Mesothelial cell of epicardium (in vitro differentiated cells): ENCODE data around the gene SPNS3. TPM values are rescaled to one million over a fixed set of nuclear protein-coding genes. Genes with fewer than 3 reads are reported as not detected.
A peak's percentile ranks its signal among the peaks of the same experiment; 100 is the strongest.

ENCODE experiments used
- DNase-seq, 2 experiments: peaks; one replicate each; pipeline ENCODE4 v3.0.0; 2021; ENCODE audit warnings: low spot score in 2 of 2; ENCODE audit not compliant: unreplicated experiment in 2 of 2
- H3K27ac Mint-ChIP-seq: 2 replicates; pipeline ENCODE4 v1.8.0; 2021; ENCODE audit warnings: mixed read lengths
- H3K27me3 Mint-ChIP-seq: 2 replicates; pipeline ENCODE4 v1.8.0; 2021; ENCODE audit warnings: low read depth, mixed read lengths
- H3K36me3 Mint-ChIP-seq: 2 replicates; pipeline ENCODE4 v1.8.0; 2021; ENCODE audit warnings: mixed read lengths
- H3K4me1 Mint-ChIP-seq: 2 replicates; pipeline ENCODE4 v1.8.0; 2021; ENCODE audit warnings: mixed read lengths
- H3K4me3 Mint-ChIP-seq: 2 replicates; pipeline ENCODE4 v1.8.0; 2021; ENCODE audit warnings: mild to moderate bottlenecking, moderate library complexity, mixed read lengths
- H3K9me3 Mint-ChIP-seq: 2 replicates; pipeline ENCODE4 v1.8.0; 2021; ENCODE audit warnings: mixed read lengths
- total RNA-seq: library from RNA; stranded (reverse); gene quantifications from 3 replicates; pipeline ENCODE4 v1.2.1, GENCODE V29; 2021
- TF ChIP-seq, protein P1 (sequence below): fragments of 200-600 bp; sonication (generic); IDR thresholded peaks from one replicate; pipeline ENCODE4 v1.5.0; 2021; ENCODE audit warnings: antibody characterized with exemption; ENCODE audit not compliant: unreplicated experiment

Gene SPNS3
- total RNA-seq, 1 donor from 2014 or later, result not detected

DNA sequence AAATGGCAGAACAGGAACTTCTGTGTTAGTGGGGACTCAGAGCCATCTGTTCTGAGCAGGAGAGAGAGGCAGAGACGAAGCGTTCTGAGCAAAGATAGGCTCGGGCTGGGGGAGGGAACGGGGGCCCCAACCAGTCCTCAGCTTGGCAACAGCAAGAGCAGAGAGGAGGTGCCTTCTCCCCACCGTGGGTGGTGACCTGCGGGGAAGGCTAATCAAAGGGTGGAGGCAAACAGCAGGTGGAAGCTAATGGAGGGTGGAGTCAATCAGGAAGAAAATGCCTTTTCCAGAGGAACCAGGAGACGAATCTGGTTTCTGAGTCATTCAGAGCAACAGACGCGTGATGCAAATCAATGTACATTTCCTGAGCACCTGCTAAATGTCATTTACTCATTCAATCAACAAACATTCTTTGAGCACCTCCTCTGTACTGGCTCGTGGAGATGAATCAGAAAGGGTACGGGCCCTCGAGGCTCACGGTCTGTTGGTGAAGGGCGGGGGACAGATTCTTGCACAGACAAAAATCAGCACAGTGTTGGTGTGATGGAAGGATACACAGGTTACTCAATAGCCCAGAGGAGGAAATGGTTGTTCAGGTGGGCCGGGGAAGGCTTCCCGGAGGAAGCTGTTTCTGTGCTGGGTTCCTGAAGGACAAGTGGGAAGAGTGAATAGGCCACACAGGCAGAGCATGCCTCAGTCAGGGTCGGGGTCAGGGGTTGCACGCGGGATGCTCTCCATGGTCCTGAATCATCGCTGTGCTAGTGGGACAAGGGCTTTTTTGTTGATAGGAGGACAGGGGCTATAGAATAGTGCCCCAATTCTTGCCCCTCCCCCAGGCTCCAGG is 59.2 kb downstream of the SPNS3 start:
- Mint-ChIP-seq H3K9me3 (no peaks in the 10 kb centered on the region), H3K27ac (no peak overlapping the region), H3K27me3 (peaks cover 12% of the 10 kb centered on the region), H3K4me1 (peaks cover 18% of the 10 kb centered on the region), H3K4me3 (no peak overlapping the region), H3K36me3 (no peaks in the 10 kb centered on the region)
- peak in 1 of 2 experiments; percentile 61 for DNase-seq
- TF ChIP-seq, protein P1, sequence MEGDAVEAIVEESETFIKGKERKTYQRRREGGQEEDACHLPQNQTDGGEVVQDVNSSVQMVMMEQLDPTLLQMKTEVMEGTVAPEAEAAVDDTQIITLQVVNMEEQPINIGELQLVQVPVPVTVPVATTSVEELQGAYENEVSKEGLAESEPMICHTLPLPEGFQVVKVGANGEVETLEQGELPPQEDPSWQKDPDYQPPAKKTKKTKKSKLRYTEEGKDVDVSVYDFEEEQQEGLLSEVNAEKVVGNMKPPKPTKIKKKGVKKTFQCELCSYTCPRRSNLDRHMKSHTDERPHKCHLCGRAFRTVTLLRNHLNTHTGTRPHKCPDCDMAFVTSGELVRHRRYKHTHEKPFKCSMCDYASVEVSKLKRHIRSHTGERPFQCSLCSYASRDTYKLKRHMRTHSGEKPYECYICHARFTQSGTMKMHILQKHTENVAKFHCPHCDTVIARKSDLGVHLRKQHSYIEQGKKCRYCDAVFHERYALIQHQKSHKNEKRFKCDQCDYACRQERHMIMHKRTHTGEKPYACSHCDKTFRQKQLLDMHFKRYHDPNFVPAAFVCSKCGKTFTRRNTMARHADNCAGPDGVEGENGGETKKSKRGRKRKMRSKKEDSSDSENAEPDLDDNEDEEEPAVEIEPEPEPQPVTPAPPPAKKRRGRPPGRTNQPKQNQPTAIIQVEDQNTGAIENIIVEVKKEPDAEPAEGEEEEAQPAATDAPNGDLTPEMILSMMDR, result no peak

GRCh38 chr17:4497101-4497824 is 63.5 kb downstream of the SPNS3 start:
- no peak for DNase-seq

DNA sequence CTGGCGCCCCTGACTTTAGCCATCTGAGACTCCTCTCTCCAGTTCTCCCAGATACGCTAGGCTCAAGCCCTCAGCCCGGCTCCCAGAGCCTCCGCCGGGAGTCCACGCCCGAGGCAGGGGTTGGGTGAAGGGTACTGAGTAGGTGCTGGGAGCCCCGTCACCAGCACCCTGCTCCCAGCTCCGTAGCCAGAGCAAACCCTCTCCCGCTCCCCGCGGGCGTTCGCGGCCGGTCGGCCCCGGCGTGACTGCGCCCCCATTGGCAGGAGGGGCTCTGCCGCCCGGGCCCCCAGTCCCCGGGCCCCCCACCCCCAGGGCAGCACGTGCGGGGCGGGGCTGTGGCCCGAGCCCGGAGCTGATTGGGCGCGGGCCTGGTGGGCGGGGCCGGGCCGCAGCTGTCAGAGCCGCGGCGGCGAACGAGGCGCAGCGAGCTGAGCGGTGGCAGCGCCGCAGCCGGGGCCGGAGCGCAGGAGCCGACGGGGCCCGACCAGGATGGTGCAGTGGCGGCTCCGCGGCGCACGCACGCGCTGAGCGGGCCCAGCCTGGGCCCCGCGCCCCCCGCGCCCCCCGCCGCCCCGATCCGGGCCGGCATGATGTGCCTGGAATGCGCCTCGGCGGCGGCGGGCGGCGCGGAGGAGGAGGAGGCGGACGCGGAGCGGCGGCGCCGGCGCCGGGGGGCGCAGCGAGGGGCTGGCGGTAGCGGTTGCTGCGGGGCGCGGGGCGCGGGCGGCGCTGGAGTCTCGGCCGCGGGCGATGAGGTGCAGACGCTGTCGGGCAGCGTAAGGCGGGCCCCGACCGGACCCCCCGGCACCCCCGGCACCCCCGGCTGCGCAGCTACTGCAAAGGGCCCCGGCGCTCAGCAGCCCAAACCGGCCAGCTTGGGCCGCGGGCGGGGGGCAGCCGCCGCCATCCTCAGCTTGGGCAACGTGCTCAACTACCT is 65.0 kb downstream of the SPNS3 start, which contains the start of gene SPNS2:
TSS of gene SPNS2 (plus strand) at position 421 of the 937 bp plus-strand sequence. CDS start at position 588, 167 bp downstream.
- peak; percentile 56 to 75 for DNase-seq
- peak within 1 kb of the TSS; percentile 83 for H3K4me3 Mint-ChIP-seq
- H3K4me1 Mint-ChIP-seq, result peaks cover 33% of the 10 kb centered on the region
- H3K9me3 Mint-ChIP-seq, result no peaks in the 10 kb centered on the region
- peak within 1 kb of the TSS; percentile 21 for H3K27ac Mint-ChIP-seq
- H3K27me3 Mint-ChIP-seq, result peaks cover 39% of the 10 kb centered on the region
- TF ChIP-seq, protein P1, result no peak
- H3K36me3 Mint-ChIP-seq, result no peaks in the 10 kb centered on the region

More at GRCh38 chr17:4497101-4497824, 63.5 kb downstream of the SPNS3 start:
- no peaks in the 10 kb centered on the region for H3K9me3 Mint-ChIP-seq
- no peak overlapping the region for H3K27ac Mint-ChIP-seq
- H3K36me3 Mint-ChIP-seq, result no peaks in the 10 kb centered on the region
- peaks cover 36% of the 10 kb centered on the region for H3K27me3 Mint-ChIP-seq
- peak overlapping the region; percentile 38 for H3K4me3 Mint-ChIP-seq
- H3K4me1 Mint-ChIP-seq, result peaks cover 28% of the 10 kb centered on the region
- TF ChIP-seq, protein P1, result no peak

DNA sequence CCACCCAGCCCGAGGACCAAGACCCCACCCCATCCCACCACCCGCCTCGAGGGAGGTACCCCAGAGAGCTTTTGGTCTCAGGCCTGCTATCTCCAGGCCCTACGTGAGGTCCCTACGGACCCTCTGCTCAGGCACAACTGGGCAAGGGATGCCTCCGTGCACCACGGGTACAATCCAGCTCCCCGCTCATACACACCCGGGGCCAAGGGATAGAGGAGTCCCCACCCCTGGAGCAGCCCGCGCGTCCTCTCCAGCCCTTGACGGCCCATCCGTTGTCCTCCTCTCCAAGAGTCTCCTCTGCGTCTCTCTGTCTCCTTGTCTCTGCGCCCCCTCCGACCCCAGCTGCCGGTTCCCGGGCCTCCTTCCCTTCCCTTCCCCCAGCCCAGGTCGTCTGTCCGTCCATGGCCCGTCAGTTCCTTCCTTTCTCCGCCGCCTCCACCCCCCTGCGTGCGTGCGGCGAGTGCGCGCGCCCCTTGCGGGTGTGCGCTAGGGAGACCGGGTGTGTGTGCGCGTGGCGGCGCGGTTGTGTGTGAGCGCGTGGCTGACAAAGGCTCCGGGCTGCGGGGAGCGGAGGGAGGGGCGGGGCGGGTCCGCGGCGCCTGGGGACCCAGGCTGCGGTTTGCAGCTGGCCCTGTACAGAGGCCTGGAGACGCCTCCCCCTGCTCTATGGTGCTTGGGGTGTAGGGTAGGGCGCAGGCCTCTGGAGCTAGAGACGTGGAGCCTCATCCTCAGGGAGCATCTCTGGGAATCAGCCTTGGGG is 65.9 kb downstream of the SPNS3 start:
- H3K36me3 Mint-ChIP-seq, result no peaks in the 10 kb centered on the region
- H3K4me3 Mint-ChIP-seq, result peak overlapping the region; percentile 83
- H3K9me3 Mint-ChIP-seq, result no peaks in the 10 kb centered on the region
- DNase-seq, result no peak
- TF ChIP-seq, protein P1, result no peak
- H3K27me3 Mint-ChIP-seq, result peaks cover 39% of the 10 kb centered on the region
- peak overlapping the region; percentile 21 for H3K27ac Mint-ChIP-seq
- peaks cover 35% of the 10 kb centered on the region for H3K4me1 Mint-ChIP-seq
